HT-29 (cell line): ENCODE data around the gene REC8. TPM values are rescaled to one million over a fixed set of nuclear protein-coding genes. Genes with fewer than 3 reads are reported as not detected.

Experiments used
- DNase-seq: peaks from one replicate; pipeline ENCODE4 v3.0.0-alpha.2; 2015; ENCODE audit warnings: low spot score
- total RNA-seq: library from RNA; depleted of rRNA; stranded (reverse); fragments of >200 nt; shearing (Covaris generic); gene quantifications from 2 replicates; pipeline ENCODE4 v1.2.3, GENCODE V29; 2014

Gene REC8
- total RNA-seq, 1 experiment from 2014 or later: 14.0 TPM

DNA sequence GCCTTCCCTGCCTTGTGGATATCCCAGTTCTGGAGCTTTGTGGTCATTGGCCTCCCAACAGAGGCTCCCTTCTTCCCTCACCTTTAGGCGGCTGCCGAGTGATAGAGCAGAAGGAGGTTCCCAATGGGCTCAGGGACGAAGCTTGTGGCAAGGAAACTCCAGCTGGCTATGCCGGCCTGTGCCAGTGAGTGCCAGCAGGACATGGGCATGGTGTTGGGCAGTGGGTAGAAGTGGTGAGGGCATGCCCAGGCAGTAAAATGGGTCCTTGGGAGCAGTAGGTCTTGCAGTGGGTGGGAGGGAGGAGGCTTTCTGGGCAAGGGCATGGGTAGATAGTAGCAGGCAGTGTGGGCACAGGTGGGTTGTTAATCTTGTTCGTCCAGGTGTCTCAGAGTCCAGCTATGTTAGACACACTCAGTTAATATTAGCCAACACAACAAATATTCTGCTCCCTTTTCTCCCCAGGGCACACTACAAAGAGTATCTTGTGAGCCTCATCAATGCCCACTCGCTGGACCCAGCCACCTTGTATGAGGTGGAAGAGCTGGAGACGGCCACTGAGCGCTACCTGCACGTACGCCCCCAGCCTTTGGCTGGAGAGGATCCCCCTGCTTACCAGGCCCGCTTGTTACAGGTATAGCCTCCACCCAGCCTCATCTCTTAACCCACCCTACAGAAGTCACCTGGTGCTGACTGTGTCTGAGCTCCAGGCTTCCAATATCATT is 11.9 kb upstream of the REC8 start:
- DNase-seq: no peak

DNA sequence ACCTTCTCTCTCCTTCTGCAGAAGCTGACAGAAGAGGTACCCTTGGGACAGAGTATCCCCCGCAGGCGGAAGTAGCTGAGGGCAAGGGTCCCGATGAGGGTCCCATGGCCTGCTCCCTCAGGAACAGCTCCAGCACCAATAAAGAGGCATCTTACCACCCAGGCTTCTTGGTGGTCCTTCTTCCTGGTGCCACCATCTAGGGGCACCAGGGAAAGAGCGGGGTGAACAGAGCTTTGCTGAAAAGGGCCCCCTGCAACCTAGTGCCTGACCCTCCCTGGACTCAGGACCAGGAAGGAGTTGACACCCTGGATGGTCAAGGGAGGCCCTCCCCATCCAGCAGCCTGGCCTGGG is 11.4 kb upstream of the REC8 start:
- no peak for DNase-seq

DNA sequence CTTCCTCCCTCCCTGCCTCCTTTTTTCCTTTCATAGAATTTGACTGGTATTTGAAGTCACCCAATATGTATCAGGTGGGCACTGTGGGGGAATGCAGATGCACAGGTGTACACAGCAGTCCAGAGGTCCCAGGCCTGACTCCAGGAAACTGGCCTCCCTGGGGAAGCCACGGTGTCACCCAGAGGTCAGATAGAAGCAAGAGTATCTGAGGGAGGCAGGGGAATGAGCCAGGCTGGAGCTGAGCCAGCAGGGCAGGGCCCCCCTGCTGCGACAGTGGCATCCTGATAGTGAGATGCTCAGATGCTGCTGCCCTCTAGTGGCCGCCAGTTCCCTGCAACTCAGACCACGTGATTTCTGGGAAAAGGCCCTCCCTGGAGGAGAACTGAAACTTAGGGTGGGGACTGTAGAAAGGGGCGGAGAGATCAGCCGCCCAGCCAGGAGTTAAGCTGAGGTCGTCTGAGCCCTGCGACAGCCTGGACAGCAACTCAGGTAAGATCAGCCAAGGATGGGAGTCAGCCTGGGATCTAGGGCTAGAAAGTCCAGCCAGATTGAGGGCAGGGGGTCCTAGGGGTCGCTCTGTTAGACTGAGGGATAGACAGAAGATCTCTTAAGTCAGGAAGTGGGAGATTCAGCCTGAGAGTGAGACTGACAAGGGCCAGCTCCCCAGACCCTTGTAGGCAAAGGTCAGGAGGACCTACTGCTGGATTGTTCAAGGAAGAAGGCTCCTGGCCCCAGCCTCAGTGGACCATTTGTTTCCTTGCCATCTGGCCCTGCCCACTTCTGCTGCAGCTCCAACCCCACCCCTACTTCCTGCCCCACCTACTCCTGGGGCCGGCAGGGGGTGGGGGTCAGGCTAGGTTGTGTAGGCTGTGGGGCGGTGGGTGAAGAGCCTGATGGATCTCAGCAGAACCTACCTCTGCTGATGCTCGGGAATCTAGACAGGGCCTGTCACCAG is 10.8 kb upstream of the REC8 start, which contains the start of gene IRF9:
Gene IRF9 (plus strand): TSS at position 416 of the 955 bp plus-strand sequence. CDS start 880 bp downstream, outside the sequence.
- DNase-seq: peak; percentile 93

DNA sequence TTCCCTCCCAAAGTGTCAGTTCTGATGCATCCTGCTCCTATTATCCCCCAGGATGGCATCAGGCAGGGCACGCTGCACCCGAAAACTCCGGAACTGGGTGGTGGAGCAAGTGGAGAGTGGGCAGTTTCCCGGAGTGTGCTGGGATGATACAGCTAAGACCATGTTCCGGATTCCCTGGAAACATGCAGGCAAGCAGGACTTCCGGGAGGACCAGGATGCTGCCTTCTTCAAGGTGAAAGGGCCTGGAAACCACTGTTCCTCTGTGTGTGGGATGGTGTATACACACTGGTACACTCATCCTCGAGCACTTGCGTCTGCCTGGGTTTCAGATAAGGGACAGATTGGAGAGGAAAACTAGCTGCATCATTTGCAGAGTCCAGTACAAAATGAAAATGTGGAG is 9.8 kb upstream of the REC8 start:
- DNase-seq: no peak

DNA sequence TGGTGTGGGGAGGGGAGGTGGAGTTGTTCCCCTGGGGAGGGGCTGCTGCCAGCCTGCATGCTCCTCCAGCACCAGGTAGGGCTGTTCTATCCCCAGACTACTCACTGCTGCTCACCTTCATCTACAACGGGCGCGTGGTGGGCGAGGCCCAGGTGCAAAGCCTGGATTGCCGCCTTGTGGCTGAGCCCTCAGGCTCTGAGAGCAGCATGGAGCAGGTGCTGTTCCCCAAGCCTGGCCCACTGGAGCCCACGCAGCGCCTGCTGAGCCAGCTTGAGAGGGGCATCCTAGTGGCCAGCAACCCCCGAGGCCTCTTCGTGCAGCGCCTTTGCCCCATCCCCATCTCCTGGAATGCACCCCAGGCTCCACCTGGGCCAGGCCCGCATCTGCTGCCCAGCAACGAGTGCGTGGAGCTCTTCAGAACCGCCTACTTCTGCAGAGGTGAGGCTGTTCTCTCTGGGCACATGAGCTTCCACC is 7.3 kb upstream of the REC8 start:
- DNase-seq: no peak

DNA sequence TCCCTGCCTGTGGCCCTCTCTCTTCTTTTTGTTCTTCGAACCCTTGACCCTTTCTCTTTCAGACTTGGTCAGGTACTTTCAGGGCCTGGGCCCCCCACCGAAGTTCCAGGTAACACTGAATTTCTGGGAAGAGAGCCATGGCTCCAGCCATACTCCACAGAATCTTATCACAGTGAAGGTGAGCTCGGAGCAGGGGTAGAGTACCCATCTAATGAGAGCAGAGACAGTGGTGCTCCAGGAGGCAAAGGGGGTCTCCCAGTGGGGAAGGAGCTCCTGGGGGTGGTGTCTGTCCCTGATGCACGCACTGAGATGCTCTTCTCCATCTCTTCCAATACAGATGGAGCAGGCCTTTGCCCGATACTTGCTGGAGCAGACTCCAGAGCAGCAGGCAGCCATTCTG is 6.1 kb upstream of the REC8 start:
- no peak for DNase-seq

DNA sequence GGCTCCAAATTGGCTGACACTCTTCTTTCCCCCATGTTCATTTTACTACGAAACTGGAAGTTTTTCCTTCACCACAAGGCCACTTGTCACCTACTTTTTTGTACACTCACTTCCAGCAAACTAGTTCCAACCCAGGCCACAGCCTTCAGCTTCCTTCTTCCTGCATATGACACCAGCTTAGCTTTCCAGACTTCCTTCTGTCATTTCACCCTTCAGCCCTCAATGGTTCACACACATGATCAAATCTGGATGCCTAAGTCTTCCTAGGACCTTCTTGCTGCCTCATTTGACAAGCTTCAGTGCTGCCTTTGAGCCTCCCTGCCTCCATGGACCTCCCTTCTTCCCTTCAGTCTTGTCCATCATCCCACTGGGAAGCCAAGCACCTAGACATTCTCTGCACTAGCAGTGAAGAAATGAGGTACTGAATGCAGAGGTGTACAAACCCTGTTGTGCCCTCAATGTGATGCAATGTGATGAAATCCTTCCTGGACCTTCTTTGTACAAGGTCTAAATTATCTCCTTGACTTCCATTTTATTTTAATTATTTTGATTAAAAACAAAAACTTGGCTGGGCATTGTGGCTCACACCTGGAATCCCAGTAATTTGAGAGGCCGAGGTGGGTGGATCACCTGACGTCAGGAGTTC is 4.3 kb upstream of the REC8 start:
- no peak for DNase-seq

DNA sequence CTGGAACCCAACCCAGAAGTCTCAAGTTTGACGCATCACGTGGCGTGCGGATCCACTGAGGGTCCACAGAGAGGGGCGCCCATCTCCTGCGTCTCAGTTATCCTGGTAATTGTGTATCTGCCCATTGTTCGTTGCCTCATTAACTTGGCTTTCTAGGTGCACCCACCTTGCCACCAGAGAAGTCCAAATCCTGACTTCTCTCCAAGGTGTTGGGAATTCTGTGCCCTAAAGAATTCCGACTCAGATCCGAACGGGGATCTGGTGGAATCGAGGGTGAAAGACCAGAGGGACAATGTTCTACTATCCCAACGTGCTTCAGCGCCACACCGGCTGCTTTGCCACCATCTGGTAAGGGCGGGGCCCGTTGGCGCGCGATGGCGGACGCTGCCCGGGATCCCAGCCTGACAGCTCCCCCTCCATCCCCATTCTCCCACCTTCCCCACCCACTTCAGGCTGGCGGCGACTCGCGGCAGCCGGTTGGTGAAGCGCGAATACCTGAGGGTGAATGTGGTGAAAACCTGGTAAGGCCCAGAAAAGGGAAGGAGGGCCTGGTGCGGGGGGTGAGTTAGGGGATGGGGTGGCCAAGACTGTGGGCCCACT is 481 bp downstream of the REC8 start:
- no peak for DNase-seq

DNA sequence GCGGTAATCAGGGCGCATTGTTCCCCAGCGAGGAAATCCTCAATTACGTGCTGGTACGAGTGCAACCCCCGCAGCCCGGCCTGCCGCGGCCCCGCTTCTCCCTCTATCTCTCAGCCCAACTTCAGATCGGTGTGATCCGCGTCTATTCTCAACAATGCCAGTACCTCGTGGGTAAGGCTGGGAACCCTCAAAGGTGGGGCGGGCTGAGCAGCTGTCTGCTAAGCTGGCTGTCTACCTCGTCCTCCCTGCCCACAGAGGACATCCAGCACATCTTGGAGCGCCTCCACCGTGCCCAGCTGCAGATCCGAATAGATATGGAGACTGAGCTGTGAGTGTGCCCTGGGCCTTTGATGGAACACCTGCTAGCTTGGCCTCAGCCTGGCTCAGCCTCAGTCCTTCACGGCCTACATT is 996 bp downstream of the REC8 start:
- DNase-seq: no peak

DNA sequence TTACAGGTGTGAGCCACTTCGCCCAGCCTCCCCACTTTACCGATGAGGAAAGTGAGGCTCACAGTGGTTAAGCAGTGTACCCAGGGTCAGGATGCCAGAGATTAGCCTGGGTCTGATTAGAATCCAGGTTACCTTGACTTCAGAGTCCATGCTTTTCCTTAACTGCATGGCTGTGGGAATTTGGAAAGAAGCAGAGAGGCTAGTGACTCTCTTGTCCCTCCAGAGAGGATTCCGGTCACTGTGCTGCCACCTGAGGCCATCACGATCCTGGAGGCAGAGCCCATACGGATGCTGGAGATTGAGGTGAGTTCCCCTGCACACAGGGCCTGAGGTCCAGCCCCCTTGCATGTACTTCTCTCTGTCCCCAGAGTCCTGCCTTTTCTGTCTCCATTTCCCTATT is 4.7 kb downstream of the REC8 start:
- no peak for DNase-seq

DNA sequence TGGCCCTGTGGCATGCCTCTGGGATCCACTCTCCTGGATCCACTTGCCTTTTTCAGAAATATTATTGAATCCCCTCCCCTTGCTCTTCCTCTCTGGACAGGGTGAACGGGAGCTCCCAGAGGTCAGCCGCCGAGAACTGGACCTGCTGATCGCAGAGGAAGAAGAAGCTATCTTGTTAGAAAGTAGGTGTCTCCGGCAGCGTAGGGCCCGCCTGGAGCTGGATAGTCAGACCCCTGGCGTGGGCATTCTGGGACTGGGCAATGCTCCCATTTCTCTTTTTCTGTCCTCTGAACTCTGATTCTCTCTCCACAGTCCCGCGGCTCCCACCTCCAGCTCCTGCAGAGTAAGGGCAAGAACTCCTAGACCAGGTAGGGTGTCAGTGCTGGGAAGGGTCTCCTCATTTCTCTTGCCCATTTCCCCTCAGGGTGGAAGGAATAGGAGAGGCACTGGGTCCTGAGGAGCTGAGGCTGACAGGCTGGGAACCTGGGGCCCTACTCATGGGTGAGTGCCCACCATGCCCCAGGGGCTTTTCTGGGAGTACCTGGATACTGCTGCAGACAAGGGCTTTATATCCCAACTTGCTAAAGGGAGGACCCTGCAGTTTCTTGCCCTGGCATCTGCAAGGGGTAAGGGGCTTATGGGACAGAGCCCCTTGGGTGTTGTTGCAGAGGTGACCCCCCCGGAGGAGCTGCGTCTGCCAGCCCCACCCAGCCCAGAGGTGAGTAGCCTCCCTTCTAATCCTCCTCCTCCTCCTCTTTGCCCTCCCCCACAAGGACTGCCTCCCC is 5.4 kb downstream of the REC8 start:
- no peak for DNase-seq

DNA sequence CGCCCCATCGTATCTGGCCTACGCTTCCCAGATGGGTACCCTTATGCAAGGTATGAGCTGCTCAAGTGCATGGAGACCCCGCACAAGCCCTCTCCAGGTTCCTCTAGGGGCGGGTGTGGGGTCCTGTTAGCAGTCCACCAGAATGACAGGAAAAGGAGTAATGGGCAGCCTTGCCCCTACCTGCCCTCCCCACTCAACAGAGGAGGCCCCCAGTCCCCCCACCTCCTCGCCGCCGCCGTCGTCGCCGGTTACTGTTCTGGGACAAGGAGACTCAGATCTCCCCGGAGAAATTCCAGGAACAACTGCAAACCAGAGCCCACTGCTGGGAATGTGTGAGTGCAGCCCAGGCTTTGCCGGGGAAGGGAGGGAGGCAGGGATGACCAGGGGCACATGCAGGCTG is 6.0 kb downstream of the REC8 start:
- DNase-seq: no peak

DNA sequence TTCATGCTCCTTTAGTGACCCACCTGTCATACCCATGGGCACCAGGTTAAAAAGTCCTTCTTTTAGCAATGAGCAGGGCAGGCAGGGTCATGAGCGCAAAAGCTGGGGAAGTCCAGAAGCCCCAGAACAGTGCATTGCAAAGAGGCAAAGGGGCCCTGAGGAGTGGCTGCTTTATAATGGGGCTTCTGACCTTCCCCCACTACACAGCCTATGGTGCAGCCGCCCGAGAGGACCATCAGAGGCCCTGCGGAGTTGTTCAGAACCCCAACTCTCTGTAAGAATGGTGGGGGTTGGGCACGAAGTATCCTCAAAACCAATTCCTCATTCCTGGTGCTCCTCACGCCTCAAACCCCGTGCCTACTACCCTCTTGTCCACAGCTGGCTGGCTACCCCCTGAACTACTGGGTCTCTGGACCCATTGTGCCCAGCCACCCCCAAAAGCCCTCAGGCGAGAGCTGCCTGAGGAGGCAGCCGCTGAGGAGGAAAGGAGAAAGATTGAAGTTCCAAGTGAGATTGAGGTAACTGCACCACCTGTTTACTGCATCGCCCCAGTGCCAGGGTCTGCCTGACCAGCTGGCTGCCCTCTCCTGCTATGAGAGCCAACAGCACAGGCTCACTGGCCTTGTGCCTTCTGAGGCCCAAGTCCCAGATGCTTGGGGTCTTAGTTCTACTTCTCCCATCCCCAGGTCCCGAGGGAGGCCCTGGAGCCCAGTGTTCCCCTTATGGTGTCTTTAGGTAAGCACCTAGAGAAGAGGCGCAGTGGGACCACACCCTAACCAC is 6.7 kb downstream of the REC8 start:
- DNase-seq: no peak

DNA sequence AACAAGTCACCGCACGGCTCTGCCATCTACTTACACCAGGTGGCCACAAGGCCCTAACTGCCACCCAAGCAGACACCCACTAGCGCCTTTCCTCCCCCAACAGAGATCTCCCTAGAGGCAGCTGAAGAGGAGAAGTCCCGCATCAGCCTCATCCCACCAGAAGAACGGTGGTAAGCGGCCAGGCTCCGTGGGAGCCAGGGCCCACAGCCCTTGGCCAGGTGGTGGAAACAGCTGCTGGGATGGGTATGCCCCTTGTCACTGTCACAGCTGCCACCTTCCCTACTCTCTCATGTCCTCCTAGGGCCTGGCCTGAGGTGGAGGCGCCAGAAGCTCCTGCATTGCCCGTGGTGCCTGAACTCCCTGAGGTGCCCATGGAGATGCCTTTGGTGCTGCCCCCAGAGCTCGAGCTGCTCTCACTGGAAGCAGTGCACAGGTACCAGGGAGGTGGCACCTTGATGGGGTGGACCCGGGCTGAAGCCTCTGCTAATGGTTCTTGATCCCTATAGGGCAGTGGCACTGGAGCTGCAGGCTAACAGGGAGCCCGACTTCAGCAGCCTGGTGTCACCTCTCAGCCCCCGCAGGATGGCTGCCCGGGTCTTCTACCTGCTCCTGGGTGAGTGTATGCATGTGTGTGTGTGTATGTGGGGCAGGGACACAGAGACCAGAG is 7.5 kb downstream of the REC8 start:
- DNase-seq: no peak

DNA sequence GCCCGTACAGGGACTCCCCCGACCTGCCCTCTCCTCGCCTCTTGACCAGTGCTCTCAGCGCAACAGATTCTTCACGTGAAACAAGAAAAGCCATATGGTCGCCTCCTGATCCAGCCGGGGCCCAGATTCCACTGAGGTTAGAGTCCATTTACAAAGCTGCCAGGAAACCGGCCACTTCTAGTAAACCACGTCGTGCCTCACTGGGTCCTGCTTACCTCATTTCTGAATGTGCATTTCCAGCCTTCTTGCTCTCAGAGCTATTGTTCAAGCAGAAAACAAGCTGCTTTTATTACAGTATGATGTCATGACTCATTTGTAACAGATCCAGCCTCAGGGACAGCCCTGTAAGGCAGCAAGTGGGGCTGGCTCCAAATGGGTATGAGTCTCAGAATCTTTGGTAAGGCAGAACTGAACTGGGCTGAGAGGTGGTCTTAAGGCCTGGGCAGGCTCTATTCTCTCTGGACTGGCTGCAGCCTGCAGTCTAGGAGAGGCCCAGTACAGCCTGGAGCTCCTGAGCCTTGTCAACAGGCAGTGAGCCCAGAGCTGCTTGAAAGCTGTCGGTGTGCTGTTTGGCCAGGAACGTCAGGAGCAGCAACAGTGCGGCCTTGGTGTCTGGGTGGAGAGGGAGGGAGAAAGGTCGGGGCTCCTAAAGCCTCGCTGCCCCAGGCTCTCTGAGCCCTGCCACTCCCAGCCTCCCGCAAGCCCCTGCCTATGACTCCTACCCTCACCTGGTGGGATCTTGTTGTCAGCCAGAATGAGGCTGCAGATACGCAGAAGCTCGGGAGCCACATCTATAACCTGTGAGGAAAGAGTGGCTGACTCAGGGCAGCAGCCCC is 8.3 kb downstream of the REC8 start:
- no peak for DNase-seq

DNA sequence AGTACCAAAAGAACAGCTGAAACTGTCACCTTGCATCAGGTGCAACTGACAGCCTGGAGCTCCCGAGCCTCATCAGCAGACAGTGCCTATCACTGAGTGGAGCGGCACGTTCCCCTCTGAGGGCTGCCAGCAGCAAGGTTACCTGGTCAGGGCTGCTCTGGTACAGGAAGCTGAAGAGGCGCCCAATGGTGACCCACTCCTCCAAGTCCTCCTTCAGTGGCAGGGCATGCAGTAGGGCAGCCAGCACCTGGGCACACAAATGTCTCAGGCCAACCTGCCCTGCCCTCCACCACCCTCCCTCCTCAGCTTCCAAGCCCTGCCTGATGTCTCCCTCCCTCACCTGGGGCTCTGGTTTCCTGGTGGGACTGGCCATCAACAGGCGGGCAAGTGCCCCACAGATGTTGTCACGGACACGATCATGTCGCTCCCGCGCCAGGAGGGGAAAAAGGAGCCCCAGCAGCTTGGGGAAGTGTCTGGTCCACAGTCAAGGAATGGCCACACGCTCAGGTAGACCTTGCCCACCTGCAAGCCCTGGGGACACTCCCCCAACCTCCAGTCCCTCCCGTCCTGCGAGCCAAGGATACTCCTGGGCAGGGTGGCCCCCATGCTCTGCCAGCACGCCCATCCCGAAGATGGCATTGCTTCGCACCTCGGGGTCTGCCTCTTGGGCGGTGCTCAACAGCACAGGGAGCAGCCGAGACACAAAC is 9.6 kb downstream of the REC8 start:
- no peak for DNase-seq

DNA sequence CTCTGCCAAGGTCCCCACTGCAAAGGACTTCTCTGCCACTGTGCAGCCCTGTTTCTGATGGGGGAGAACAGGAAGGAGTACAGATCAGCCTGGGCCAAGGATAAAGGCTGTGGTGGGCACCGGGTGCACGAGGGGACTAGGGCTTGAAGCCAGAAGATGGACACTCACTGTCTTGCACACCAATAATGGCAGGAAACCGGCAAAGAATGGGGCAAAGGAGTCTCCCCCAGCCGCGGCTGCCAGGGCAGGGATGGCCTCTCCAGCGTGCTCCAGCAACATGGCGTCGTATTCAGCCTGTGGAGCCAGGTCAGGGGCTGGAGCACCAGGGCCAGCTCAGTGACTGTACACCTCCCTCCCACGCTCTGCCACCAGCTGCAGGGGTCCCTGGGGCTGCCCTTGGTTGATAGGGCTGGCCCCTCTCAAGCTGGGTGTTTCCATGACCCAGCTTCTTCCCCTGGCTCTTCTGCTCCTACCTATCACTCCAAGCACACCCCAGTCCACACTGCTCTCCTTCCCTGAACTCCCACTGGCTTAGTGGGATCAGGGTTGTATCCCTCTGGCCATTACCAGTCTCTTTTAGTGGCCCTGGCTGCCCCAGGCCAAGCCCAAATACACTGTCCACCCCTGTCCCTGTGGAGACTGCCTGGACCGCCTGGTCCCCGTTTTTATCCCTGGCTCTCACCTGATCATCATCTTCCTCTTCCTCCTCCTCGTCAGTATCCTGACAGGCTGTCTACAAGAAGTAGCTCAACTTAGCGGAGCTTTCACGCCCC is 10.4 kb downstream of the REC8 start:
- no peak for DNase-seq
